Measurements from ENCODE around the gene PLEK.

GRCh38 chr2:68345129-68345875, 19.8 kb upstream of the PLEK start:
- no peak for TF ChIP-seq CTCF (IDR thresholded peaks at IDR 0.05)
- TF ChIP-seq POLR2A (IDR thresholded peaks at IDR 0.05) = no peak
- TF ChIP-seq POLR2AphosphoS5 (IDR thresholded peaks at IDR 0.05) = no peak

All from transverse colon (tissue), 4 donors.